ENCODE measurements around the gene XRCC4.
"Not testable (repeated sequence)": the region's sequence is repeated elsewhere in the genome, so short reads cannot be mapped to it uniquely, and the experiment has no call there.

The XRCC4 gene

GRCh38 chr5:83076742-83077661 is at the start of gene XRCC4, which contains the start of gene TMEM167A:
Gene XRCC4, plus strand, starts transcription at chr5:83077547. Its CDS starts 27,373 bp downstream, at chr5:83104920.
Gene TMEM167A, minus strand, starts transcription at chr5:83077394. Its CDS starts 71 bp downstream, at chr5:83077323.
- peak; percentile 99 for DNase-seq

DNA sequence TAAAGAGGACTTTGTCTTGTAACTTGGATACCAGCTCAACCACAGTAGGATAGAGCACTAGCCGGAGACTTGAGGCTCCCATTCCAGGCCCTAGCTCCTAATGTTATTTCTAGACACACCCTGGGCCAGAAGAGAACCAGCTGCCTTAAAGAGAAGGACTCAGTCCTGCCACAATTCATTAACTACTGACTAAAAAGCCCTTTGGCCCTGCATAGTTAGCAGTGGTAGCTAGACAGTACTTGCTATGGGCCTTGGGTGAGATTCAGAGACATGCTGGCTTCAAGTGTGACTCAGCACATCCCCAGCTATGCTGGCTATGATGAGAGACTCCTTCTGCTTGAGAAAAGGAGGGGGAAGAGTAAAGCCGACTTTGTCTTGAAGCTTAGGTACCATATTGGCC is 47.4 kb upstream of the XRCC4 start:
- DNase-seq: no peak

GRCh38 chr5:83031381-83031780 is 46.0 kb upstream of the XRCC4 start:
- no peak for DNase-seq

DNA sequence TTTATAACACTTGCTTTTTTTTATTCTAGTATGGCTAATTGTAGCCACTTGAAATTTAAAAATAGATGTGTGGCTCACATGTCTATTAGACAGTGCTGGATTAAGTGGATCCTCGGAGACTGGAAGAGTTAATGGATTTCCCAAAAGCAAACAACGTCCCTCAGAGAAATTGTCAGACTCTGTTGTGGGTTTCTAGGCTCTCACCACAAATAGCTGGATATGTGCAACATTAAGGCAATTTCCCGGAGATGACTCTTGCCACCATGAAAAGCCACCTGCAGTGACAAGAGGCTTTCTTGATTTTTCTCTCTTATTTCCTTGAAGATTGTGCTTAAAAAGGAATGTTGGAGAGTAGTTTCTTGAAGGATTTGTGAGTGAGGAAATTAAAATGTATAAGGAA is 43.3 kb upstream of the XRCC4 start:
- no peak for DNase-seq

- no peak for DNase-seq
Measured at GRCh38 chr5:83034528-83035207, 42.7 kb upstream of the XRCC4 start.

GRCh38 chr5:83035373-83036100 is 41.8 kb upstream of the XRCC4 start:
- DNase-seq: no peak

DNA sequence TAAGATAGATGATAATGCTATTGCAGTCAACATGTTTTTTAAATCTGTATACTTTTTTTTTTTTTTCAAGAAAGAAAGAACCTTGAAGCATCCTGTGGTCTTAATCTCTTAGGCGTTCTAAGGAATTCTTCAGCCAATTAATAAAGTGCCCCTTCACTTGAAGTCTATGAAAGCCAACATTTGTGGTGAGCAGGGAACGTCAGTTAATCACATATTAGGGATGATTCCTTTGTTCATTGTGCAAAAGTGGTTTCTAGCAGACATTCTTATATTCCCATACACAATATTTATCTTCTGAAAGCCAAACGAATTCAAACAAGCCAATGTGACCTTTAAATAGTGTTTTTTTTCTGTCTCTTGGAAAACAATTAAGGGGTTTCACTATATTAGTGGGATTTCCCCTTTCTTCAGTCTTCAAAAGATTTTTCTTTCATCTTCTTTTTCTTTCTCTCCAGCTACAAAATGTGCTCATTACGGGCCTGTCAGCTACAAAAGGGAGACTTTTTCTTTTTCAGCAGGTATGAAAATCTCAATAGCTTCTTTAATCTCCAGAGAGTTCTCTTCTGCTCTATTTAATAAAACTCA is 40.3 kb upstream of the XRCC4 start:
- DNase-seq: no peak

- no peak for DNase-seq
Measured at GRCh38 chr5:83038924-83039323, 38.4 kb upstream of the XRCC4 start.

DNA sequence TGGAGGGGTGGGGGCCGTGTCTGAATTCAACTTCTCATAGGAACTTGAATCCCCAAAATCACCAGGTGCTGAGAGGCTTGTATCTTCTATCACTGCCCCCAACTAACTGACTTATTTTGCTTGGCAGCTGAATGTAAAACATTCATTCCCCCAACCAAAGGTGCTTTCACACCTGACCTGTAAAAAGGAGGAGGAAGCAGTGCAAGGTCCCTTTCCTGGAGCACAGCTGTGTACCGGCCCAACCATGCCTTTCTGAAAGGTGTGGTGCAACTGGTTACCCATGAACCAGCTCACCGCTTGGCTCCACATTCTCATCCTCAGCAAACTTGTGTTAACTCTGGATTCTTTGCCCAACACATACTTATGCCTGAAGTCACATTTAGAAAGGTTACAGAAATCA is 34.8 kb upstream of the XRCC4 start:
- no peak for DNase-seq

DNA sequence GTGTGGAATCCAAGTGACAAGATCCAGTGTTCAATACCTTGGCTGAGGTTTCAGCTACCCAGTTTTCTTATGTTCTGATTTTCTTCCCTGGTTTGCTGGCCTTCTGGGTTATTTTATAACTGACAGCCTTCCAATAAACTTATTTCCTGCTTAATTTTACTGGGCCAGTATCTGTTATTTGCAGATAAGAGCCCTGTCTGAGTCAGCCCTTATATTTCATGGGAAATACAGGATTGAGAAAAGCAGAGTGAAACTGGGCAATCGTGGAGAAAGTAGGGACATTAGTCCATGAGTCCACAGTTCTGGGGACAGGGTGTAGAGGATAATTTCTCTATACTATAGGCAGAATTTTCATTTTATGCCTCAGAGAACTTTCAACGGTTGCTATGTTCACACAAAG is 32.4 kb upstream of the XRCC4 start:
- no peak for DNase-seq

GRCh38 chr5:83048277-83048676 is 29.1 kb upstream of the XRCC4 start:
- DNase-seq: no peak

GRCh38 chr5:83048811-83049210 is 28.5 kb upstream of the XRCC4 start:
- no peak for DNase-seq

DNA sequence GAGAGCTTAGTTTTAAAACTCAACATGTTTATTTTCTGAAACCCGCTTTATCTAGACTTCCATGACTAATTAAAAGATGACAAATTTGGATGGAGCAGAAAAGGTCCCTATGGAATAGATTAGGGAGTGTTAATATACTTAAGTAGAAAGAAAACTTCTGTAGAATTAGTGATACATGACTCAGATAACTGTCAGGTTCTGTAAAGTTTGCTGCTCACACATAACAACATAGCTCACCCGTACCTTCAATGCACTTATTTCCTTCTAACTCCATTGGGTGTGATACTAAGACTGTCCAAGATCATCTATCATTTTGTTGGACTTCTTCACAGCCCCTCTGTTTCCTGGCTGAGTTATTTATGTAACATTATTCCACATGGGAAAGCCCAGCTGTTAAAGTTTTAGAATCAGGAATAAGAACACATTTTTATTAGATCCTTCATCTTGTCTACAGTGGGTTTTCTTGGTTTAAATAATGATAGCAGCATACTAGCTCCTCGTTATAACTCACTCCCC is 27.9 kb upstream of the XRCC4 start:
- DNase-seq: no peak

DNA sequence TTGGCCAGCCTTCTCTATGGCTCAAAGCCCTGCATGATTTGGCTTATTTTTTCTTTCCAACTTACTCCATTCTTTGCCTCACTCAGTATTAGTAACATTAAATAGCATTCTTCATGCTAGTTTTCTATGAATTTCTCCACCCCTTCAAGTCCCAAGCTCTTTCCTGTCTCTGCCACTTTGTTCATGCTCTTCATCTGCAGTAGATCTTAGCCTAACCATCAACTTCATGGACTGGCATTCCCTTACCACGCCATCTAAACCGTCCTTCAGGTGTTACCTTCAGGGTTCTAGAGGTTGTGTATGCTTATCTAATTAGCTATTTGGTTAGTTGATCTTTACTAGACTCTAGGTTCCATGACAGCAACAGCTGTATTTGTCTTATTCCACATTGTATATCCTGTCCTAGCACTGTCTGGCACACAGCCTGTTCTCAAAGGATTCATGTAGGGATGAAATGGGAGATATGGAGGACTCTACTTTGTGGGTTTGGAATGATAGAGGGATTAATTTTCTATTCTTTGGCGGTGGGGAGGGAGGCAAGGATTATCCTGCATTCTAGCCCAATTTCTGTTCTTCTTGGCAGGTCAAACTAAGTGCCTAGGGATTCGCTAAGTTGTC is 26.5 kb upstream of the XRCC4 start:
- DNase-seq: no peak

- DNase-seq: no peak
Measured at GRCh38 chr5:83055166-83055565, 22.2 kb upstream of the XRCC4 start.

DNA sequence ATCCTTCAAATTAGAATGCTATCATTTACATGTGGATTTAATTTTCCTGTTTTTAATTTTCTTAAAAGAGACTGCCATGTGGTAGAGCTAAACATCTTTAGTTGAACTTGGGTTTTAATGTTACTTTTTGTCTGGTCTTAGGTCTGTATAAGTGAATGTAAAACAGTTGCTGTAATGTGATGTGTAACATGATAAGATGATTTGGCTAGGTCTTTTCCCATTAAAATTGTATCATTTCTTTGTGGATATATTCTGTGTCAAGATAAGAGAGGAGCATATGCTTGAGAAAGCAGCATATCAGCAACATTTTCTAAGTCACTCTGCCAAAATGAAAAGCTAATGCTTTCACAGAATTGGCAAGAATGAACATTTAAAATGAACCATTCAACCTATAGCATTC is 18.6 kb upstream of the XRCC4 start:
- no peak for DNase-seq

DNA sequence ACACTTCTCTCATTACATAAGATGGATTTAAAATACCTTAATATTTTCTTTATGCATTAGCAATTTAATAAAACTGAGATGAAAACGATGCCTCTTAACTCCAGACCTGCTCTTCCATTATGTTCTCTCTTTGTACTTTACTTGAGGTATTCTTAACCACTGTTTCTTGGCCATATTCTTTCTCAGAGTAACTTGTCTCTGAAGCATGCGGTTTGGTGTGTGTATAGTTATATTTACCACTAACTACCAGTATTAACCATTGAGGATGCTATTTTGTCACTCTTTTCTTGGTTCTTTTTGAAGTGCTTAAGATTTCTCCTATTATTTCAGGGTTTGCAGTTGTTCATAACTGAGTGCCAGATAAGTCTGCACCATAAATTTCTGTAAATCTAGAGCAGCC is 18.0 kb upstream of the XRCC4 start:
- DNase-seq: no peak

GRCh38 chr5:83066548-83067110 is 10.7 kb upstream of the XRCC4 start:
- DNase-seq: no peak

DNA sequence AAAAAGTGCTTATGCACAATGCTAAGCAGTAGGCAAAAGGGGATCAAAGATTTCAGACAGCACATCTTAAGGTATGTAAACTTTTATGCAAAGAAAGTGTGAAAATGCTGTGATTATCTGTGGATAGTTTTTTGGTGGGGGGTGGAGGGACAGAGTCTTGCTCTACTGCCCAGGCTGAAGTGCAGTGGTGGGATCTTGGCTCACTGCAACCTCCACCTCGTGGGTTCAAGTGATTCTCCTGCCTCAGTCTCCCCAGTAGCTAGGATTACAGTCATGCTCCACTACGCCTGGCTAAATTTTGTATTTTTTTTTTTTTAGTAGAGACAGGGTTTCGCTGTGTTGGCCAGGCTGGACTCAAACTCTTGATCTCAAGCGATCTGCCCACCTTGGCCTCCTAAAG is 10.0 kb upstream of the XRCC4 start:
- DNase-seq: not testable (repeated sequence)

DNA sequence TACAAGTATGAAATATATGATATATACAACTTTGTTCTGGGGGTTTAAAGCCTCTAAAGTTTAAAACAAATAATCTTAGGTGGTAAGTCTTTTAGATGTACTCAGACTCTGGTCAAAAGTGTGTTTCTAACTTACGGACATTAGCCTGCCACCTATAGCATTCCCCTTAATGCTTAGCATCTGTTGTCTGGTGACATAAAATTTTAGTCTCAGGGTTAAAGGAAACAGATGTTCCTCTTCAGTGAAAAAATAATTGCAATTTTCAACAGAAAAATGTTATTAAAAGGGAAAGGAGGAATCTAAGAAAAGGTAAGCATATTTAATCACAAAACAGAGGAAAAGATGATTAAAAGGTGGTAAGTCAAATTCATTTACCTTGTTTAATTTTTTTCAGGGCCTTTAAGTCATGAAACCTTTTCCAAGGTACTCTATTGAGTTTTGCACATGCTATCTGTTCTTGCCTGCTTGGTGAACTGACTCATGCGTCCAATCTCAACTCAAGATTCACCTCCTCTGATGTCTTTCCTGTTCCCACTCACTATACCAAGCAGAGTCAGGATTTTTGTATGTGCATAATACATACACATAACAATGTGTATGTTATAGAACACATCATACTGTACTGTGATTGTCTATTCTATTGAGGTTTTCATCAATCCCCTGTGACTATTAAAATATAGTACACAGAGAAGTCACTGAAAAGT is 8.1 kb upstream of the XRCC4 start:
- DNase-seq: no peak

GRCh38 chr5:83071286-83072051 is 5.9 kb upstream of the XRCC4 start:
- DNase-seq: no peak
